SK-N-SH treated with all-trans-retinoic acid at 6 μM for 48 hours (cell line): ENCODE measurements around the gene BIN1.

Source experiments
- ATAC-seq: fragments of 200-7000 bp; cut with Tn5 transposase; 3 replicates; pipeline ENCODE4 v1.9.1; 2020; ENCODE audit warnings: mild to moderate bottlenecking, moderate library complexity
- ARNTL ChIP-seq: fragments of 450-650 bp; formaldehyde crosslinking; IDR thresholded peaks from 2 replicates; pipeline ENCODE4 v1.5.0; 2020; ENCODE audit warnings: low read depth, mild to moderate bottlenecking, moderate library complexity, borderline replicate concordance
- CREB5 ChIP-seq: fragments of 250-450 bp; sonication (Bioruptor Pico); IDR thresholded peaks from 2 replicates; pipeline ENCODE4 v1.5.1; 2020; ENCODE audit warnings: low read depth, mild to moderate bottlenecking, moderate library complexity
- CSDC2 ChIP-seq: fragments of 250-450 bp; sonication (Bioruptor Pico); IDR thresholded peaks from 2 replicates; pipeline ENCODE4 v1.5.0; 2020; ENCODE audit warnings: mild to moderate bottlenecking, moderate library complexity
- CSRNP3 ChIP-seq: fragments of 250-450 bp; sonication (Bioruptor Pico); IDR thresholded peaks from 2 replicates; pipeline ENCODE4 v1.5.1; 2021; ENCODE audit warnings: mild to moderate bottlenecking, moderate library complexity
- ESRRG ChIP-seq: fragments of 250-450 bp; sonication (Bioruptor Pico); IDR thresholded peaks from 2 replicates; pipeline ENCODE4 v1.6.1; 2021; ENCODE audit warnings: mild to moderate bottlenecking
- ISL1 ChIP-seq: fragments of 250-450 bp; sonication (Bioruptor Pico); IDR thresholded peaks from 2 replicates; pipeline ENCODE4 v2.1.2; 2022; ENCODE audit warnings: mild to moderate bottlenecking, moderate library complexity
- OSR1 ChIP-seq: fragments of 250-450 bp; sonication (Bioruptor Pico); IDR thresholded peaks from 2 replicates; pipeline ENCODE4 v1.8.0; 2022; ENCODE audit warnings: moderate library complexity, mild to moderate bottlenecking, inconsistent platforms
- PATZ1 ChIP-seq: fragments of 250-450 bp; sonication (Bioruptor Pico); IDR thresholded peaks from 2 replicates; pipeline ENCODE4 v1.8.0; 2020; ENCODE audit warnings: mild to moderate bottlenecking, moderate library complexity, borderline replicate concordance
- POU6F1 ChIP-seq: fragments of 250-450 bp; sonication (Bioruptor Pico); IDR thresholded peaks from 2 replicates; pipeline ENCODE4 v1.8.0; 2021; ENCODE audit warnings: low read depth, mild to moderate bottlenecking, moderate library complexity, borderline replicate concordance
- PPARA ChIP-seq: fragments of 250-450 bp; sonication (Bioruptor Pico); IDR thresholded peaks from 2 replicates; pipeline ENCODE4 v1.5.0; 2020; ENCODE audit warnings: mild to moderate bottlenecking, borderline replicate concordance
- RARB ChIP-seq: fragments of 250-450 bp; sonication (Bioruptor Pico); IDR thresholded peaks from 2 replicates; pipeline ENCODE4 v1.8.0; 2021; ENCODE audit warnings: mild to moderate bottlenecking, moderate library complexity
- SNAI2 ChIP-seq: fragments of 250-450 bp; sonication (Bioruptor Pico); IDR thresholded peaks from 2 replicates; pipeline ENCODE4 v1.5.0; 2020; ENCODE audit warnings: mild to moderate bottlenecking, moderate library complexity
- TCF4 ChIP-seq: fragments of 250-450 bp; sonication (Bioruptor Pico); IDR thresholded peaks from 2 replicates; pipeline ENCODE4 v1.8.0; 2021; ENCODE audit warnings: mild to moderate bottlenecking, moderate library complexity, borderline replicate concordance
- TOX ChIP-seq: fragments of 250-450 bp; sonication (Bioruptor Pico); IDR thresholded peaks from 2 replicates; pipeline ENCODE4 v1.8.0; 2021; ENCODE audit warnings: mild to moderate bottlenecking, moderate library complexity, borderline replicate concordance
- TSHZ2 ChIP-seq: fragments of 250-450 bp; sonication (Bioruptor Pico); IDR thresholded peaks from 2 replicates; pipeline ENCODE4 v1.5.0; 2020; ENCODE audit warnings: mild to moderate bottlenecking, moderate library complexity
- ZC3H10 ChIP-seq: fragments of 250-450 bp; sonication (Bioruptor Pico); IDR thresholded peaks from 2 replicates; pipeline ENCODE4 v1.5.1; 2021; ENCODE audit warnings: mild to moderate bottlenecking, moderate library complexity
- ZFP3 ChIP-seq: fragments of 250-450 bp; sonication (Bioruptor Pico); IDR thresholded peaks from 2 replicates; pipeline ENCODE4 v1.5.0; 2020; ENCODE audit warnings: mild to moderate bottlenecking, moderate library complexity
- ZFP30 ChIP-seq: fragments of 450-650 bp; formaldehyde crosslinking; IDR thresholded peaks from 2 replicates; pipeline ENCODE4 v1.5.0; 2022; ENCODE audit warnings: mild to moderate bottlenecking, moderate library complexity
- ZNF565 ChIP-seq: fragments of 450-650 bp; formaldehyde crosslinking; conservative IDR thresholded peaks from 2 replicates; pipeline ENCODE4 v1.5.0; 2020; ENCODE audit warnings: low read depth, mild to moderate bottlenecking, moderate library complexity
- ZNF70 ChIP-seq: fragments of 450-650 bp; formaldehyde crosslinking; IDR thresholded peaks from 2 replicates; pipeline ENCODE4 v1.5.0; 2020; ENCODE audit warnings: mild to moderate bottlenecking, moderate library complexity
- ZNF8 ChIP-seq: fragments of 450-650 bp; formaldehyde crosslinking; IDR thresholded peaks from 2 replicates; pipeline ENCODE4 v1.5.0; 2020; ENCODE audit warnings: mild to moderate bottlenecking, moderate library complexity

Gene BIN1

GRCh38 chr2:127081826-127082633, 24.9 kb downstream of the BIN1 start:
- TF ChIP-seq ZNF565 (CRISPR knock-in tag) (no peak), CSDC2 (CRISPR knock-in tag) (no peak), ISL1 (CRISPR knock-in tag) (no peak), OSR1 (CRISPR knock-in tag) (no peak), PATZ1 (no peak), ZNF8 (no peak), RARB (CRISPR knock-in tag) (no peak), ZNF70 (no peak), TSHZ2 (CRISPR knock-in tag) (no peak), CSRNP3 (CRISPR knock-in tag) (no peak), ESRRG (CRISPR knock-in tag) (no peak), SNAI2 (CRISPR knock-in tag) (no peak), POU6F1 (CRISPR knock-in tag) (no peak), PPARA (no peak), ZC3H10 (CRISPR knock-in tag) (no peak), ZFP3 (no peak), TOX (CRISPR knock-in tag) (no peak), ARNTL (CRISPR knock-in tag) (no peak), ZFP30 (CRISPR knock-in tag) (no peak)
- ATAC-seq: no peak

- no peak for ATAC-seq
- no peak for TF ChIP-seq ZNF565 (CRISPR knock-in tag)
- no peak for TF ChIP-seq ARNTL (CRISPR knock-in tag)
- TF ChIP-seq TCF4 (CRISPR knock-in tag): no peak
- no peak for TF ChIP-seq ZFP30 (CRISPR knock-in tag)
These were observed 25.8 kb downstream of the BIN1 start for GRCh38 chr2:127080938-127081755.

- TF ChIP-seq ZNF565 (CRISPR knock-in tag): no peak
- TF ChIP-seq ZFP3: peak; percentile 96
- TF ChIP-seq ISL1 (CRISPR knock-in tag): no peak
- no peak for TF ChIP-seq ESRRG (CRISPR knock-in tag)
- no peak for TF ChIP-seq PATZ1
- TF ChIP-seq ARNTL (CRISPR knock-in tag): no peak
- no peak for TF ChIP-seq POU6F1 (CRISPR knock-in tag)
- TF ChIP-seq CSDC2 (CRISPR knock-in tag): no peak
- TF ChIP-seq CREB5: no peak
- no peak for ATAC-seq
These were observed 26.6 kb downstream of the BIN1 start for GRCh38 chr2:127080226-127080937.
